HEK293 (cell line): ENCODE data around the gene BICRA.

Experiments
- CTCF ChIA-PET: fragments of 350-600 bp; formaldehyde crosslinking; extraction: SDS; loops from one replicate; lab custom pipeline; 2021; ENCODE audit warnings: antibody characterized with exemption; lab: Yijun Ruan, JAX
- POLR2A ChIA-PET: fragments of 300-600 bp; formaldehyde crosslinking; extraction: SDS; loops from one replicate; lab custom pipeline; 2020; ENCODE audit warnings: antibody characterized with exemption, inconsistent platforms; lab: Yijun Ruan, JAX
- H3K27ac ChIP-seq: fragments of 200-500 bp; sonication (Bioruptor generic); 2 replicates; pipeline ENCODE4 v1.5.1; 2014; ENCODE audit warnings: low read depth, low read length, control low read depth, inconsistent platforms; ENCODE audit errors: extremely low read depth
- H3K36me3 ChIP-seq, 2 experiments: fragments of 200-500 bp in 1 of 2; sonication (Bioruptor generic) in 1 of 2; 1 replicate in 1 of 2; 2 replicates in 1 of 2; pipeline ENCODE4 v1.5.1; 2014 to 2017; ENCODE audit warnings: inconsistent platforms in 2 of 2, low read length in 2 of 2; ENCODE audit not compliant: control insufficient read depth in 2 of 2, insufficient read depth in 1 of 2
- H3K4me1 ChIP-seq: fragments of 200-500 bp; sonication (Bioruptor generic); 2 replicates; pipeline ENCODE4 v1.5.1; 2014; ENCODE audit warnings: mild to moderate bottlenecking, low read length, inconsistent platforms; ENCODE audit not compliant: control insufficient read depth, insufficient read depth
- H3K4me3 ChIP-seq: 2 replicates; pipeline ENCODE4 v1.5.1; 2011; ENCODE audit warnings: low read depth, mild to moderate bottlenecking, control low read depth, low read length, moderate library complexity
- H3K9me3 ChIP-seq: fragments of 200-500 bp; sonication (Bioruptor generic); 2 replicates; pipeline ENCODE4 v1.5.1; 2014; ENCODE audit warnings: low read depth, low read length, inconsistent platforms; ENCODE audit not compliant: control insufficient read depth, insufficient read depth
- MEIS1 ChIP-seq: sonication (generic); formaldehyde crosslinking; IDR thresholded peaks from 2 replicates; pipeline ENCODE4 v1.8.1; 2022; ENCODE audit warnings: missing genetic modification reagents, mild to moderate bottlenecking, borderline replicate concordance
- PRDM6 ChIP-seq: fragments of 450-650 bp; formaldehyde crosslinking; IDR thresholded peaks from 2 replicates; pipeline ENCODE4 v1.5.1; 2017; ENCODE audit warnings: missing biosample characterization, missing genetic modification characterization
- SCRT2 ChIP-seq: fragments of 450-650 bp; formaldehyde crosslinking; IDR thresholded peaks from 2 replicates; pipeline ENCODE4 v1.5.1; 2016; ENCODE audit warnings: missing biosample characterization, missing genetic modification characterization
- TCF7L2 ChIP-seq: IDR thresholded peaks from 2 replicates; pipeline ENCODE4 v1.6.1; 2011; ENCODE audit warnings: low read depth, mild to moderate bottlenecking, inconsistent platforms, low read length, moderate library complexity, borderline replicate concordance
- ZBTB11 ChIP-seq: fragments of 450-650 bp; formaldehyde crosslinking; conservative IDR thresholded peaks from 2 replicates; pipeline ENCODE4 v1.5.1; 2016; ENCODE audit warnings: low read depth, missing biosample characterization, missing genetic modification characterization
- ZBTB17 ChIP-seq: fragments of 450-650 bp; formaldehyde crosslinking; IDR thresholded peaks from 2 replicates; pipeline ENCODE4 v1.5.1; 2016; ENCODE audit warnings: missing biosample characterization, missing genetic modification characterization
- ZEB2 ChIP-seq: fragments of 450-650 bp; formaldehyde crosslinking; IDR thresholded peaks from 2 replicates; pipeline ENCODE4 v1.5.1; 2016; ENCODE audit warnings: missing biosample characterization, missing genetic modification characterization
- ZNF19 ChIP-seq: fragments of 450-650 bp; formaldehyde crosslinking; IDR thresholded peaks from 2 replicates; pipeline ENCODE4; 2016; ENCODE audit warnings: missing biosample characterization, missing genetic modification characterization, low read depth
- ZNF2 ChIP-seq: fragments of 450-650 bp; formaldehyde crosslinking; IDR thresholded peaks from 2 replicates; pipeline ENCODE4 v1.5.1; 2016; ENCODE audit warnings: missing biosample characterization, missing genetic modification characterization
- ZNF37A ChIP-seq: fragments of 450-650 bp; IDR thresholded peaks from 2 replicates; pipeline ENCODE4 v1.5.1; 2018; ENCODE audit warnings: missing biosample characterization, missing genetic modification characterization
- ZNF426 ChIP-seq: fragments of 450-650 bp; formaldehyde crosslinking; IDR thresholded peaks from 2 replicates; pipeline ENCODE4 v1.5.1; 2017; ENCODE audit warnings: missing biosample characterization, missing genetic modification characterization, mild to moderate bottlenecking, inconsistent platforms, moderate library complexity
- ZNF639 ChIP-seq: fragments of 450-650 bp; formaldehyde crosslinking; IDR thresholded peaks from 2 replicates; pipeline ENCODE4 v1.5.1; 2016; ENCODE audit warnings: missing biosample characterization, missing genetic modification characterization
- ZSCAN30 ChIP-seq: fragments of 450-650 bp; IDR thresholded peaks from 2 replicates; pipeline ENCODE4 v1.5.1; 2018; ENCODE audit warnings: missing biosample characterization, mild to moderate bottlenecking, missing genetic modification characterization, moderate library complexity
- ZSCAN4 ChIP-seq: fragments of 450-650 bp; formaldehyde crosslinking; IDR thresholded peaks from 2 replicates; pipeline ENCODE4 v1.5.1; 2017; ENCODE audit warnings: missing biosample characterization, missing genetic modification characterization

BICRA gene

GRCh38 chr19:47561440-47562057, 47.4 kb upstream of the BICRA start:
- POLR2A ChIA-PET: interaction anchor here (0.5 to 1.0 kb wide), 2 partner anchors 9 to 986 kb away, joined by 3 to 6 read pairs; no protein-coding TSS in a partner anchor
- Histone ChIP-seq H3K4me1 (peaks cover 2% of the 10 kb centered on the region; the same call in 1 of the 2 replicates), H3K4me3 (no peak overlapping the region), H3K9me3 (no peaks in the 10 kb centered on the region), H3K36me3 (no peaks in the 10 kb centered on the region), H3K27ac (no peak overlapping the region)
- TF ChIP-seq ZNF37A (no peak), ZEB2 (no peak), ZNF19 (tag by site-specific recombination) (no peak), ZNF639 (no peak)
- CTCF ChIA-PET: interaction anchor here (0.5 to 1.9 kb wide), 6 partner anchors 18 to 213 kb away, joined by 3 to 7 read pairs (median 6); partner anchors contain the start of gene DHX34

GRCh38 chr19:47564081-47564480, 44.9 kb upstream of the BICRA start:
- H3K4me3 ChIP-seq: no peak overlapping the region
- H3K4me1 ChIP-seq: peaks cover 2% of the 10 kb centered on the region; the same call in 1 of the 2 replicates
- no peak overlapping the region for H3K27ac ChIP-seq
- H3K9me3 ChIP-seq: no peaks in the 10 kb centered on the region
- no peaks in the 10 kb centered on the region for H3K36me3 ChIP-seq
- CTCF ChIA-PET: interaction anchor here (0.6 kb wide), 1 partner anchor 131 kb away, joined by 3 read pairs; no protein-coding TSS in a partner anchor
- TF ChIP-seq ZBTB17 (tag by site-specific recombination) (no peak), ZSCAN30 (tag by site-specific recombination) (no peak), MEIS1 (CRISPR knock-in tag) (no peak), TCF7L2 (no peak), SCRT2 (tag by site-specific recombination) (no peak), PRDM6 (tag by site-specific recombination) (no peak), ZSCAN4 (tag by site-specific recombination) (no peak), ZBTB11 (tag by site-specific recombination) (no peak), ZNF426 (tag by site-specific recombination) (no peak), ZNF2 (tag by site-specific recombination) (no peak), ZNF639 (no peak)
- POLR2A ChIA-PET: interaction anchor here (0.6 kb wide), 1 partner anchor 16 kb away, joined by 5 read pairs; no protein-coding TSS in a partner anchor
